Neuronal stem cell (in vitro differentiated cells): ENCODE data around the gene TAC3.

Experiments
- DNase-seq: peaks from one replicate; pipeline ENCODE4 v3.0.0-alpha.2; 2013; ENCODE audit warnings: low spot score
- H2AFZ ChIP-seq: one replicate; pipeline ENCODE4 v1.6.1; 2013; ENCODE audit warnings: mild to moderate bottlenecking, low read length, inconsistent platforms
- H2AK5ac ChIP-seq: 2 replicates; pipeline ENCODE4 v1.6.1; 2013; ENCODE audit warnings: low read depth, mild to moderate bottlenecking, inconsistent platforms, low read length, moderate library complexity, mixed read lengths
- H2BK120ac ChIP-seq: 2 replicates; pipeline ENCODE4 v1.6.1; 2013; ENCODE audit warnings: low read depth, mild to moderate bottlenecking, inconsistent platforms, low read length, moderate library complexity, mixed read lengths
- H2BK12ac ChIP-seq: one replicate; pipeline ENCODE4 v1.6.1; 2013; ENCODE audit warnings: low read length, inconsistent platforms
- H2BK15ac ChIP-seq: 2 replicates; pipeline ENCODE4 v1.6.1; 2013; ENCODE audit warnings: mild to moderate bottlenecking, low read length, inconsistent platforms, mixed read lengths
- H2BK5ac ChIP-seq: one replicate; pipeline ENCODE4 v1.6.1; 2013; ENCODE audit warnings: inconsistent platforms, mild to moderate bottlenecking, low read length, moderate library complexity
- H3K14ac ChIP-seq: one replicate; pipeline ENCODE4 v1.6.1; 2013; ENCODE audit warnings: low read length, inconsistent platforms
- H3K18ac ChIP-seq: 2 replicates; pipeline ENCODE4 v1.6.1; 2013; ENCODE audit warnings: low read length, inconsistent platforms
- H3K23ac ChIP-seq: 2 replicates; pipeline ENCODE4 v1.6.1; 2013; ENCODE audit warnings: low read depth, mild to moderate bottlenecking, mixed read lengths, low read length, inconsistent platforms; ENCODE audit not compliant: poor library complexity
- H3K27ac ChIP-seq: replicated peaks from 3 replicates; pipeline ENCODE4 v1.5.1; 2013; ENCODE audit warnings: low read length, inconsistent platforms
- H3K27me3 ChIP-seq, 3 experiments: 2 replicates each; pipeline ENCODE4 v1.6.1; 2013; ENCODE audit warnings: low read length in 3 of 3, mild to moderate bottlenecking in 2 of 3, inconsistent platforms in 1 of 3, low read depth in 1 of 3, mixed read lengths in 1 of 3, moderate library complexity in 1 of 3; ENCODE audit not compliant: control insufficient read depth in 3 of 3, insufficient read depth in 3 of 3
- H3K36me3 ChIP-seq, 2 donors: replicated peaks in 1 of 2; 2 replicates each; pipeline ENCODE4 v1.6.1; 2013; ENCODE audit warnings: low read length in 2 of 2; ENCODE audit not compliant: control insufficient read depth in 2 of 2, insufficient read depth in 2 of 2
- H3K4ac ChIP-seq: 2 replicates; pipeline ENCODE4 v1.6.1; 2013; ENCODE audit warnings: inconsistent platforms, mild to moderate bottlenecking, low read length, moderate library complexity
- H3K4me1 ChIP-seq, 2 donors: 1 replicate in 1 of 2; 2 replicates in 1 of 2; pipeline ENCODE4 v1.6.1; 2013; ENCODE audit warnings: low read length in 2 of 2, low read depth in 1 of 2; ENCODE audit not compliant: control insufficient read depth in 2 of 2, insufficient read depth in 1 of 2
- H3K4me2 ChIP-seq: one replicate; pipeline ENCODE4 v1.6.1; 2013; ENCODE audit warnings: mild to moderate bottlenecking, low read length, inconsistent platforms; ENCODE audit not compliant: insufficient read depth, poor library complexity, severe bottlenecking
- H3K4me3 ChIP-seq, 2 donors: 2 replicates each; pipeline ENCODE4 v1.5.1; 2013; ENCODE audit warnings: low read length in 2 of 2, mild to moderate bottlenecking in 2 of 2, inconsistent platforms in 1 of 2, moderate library complexity in 1 of 2
- H3K79me1 ChIP-seq: one replicate; pipeline ENCODE4 v1.6.1; 2013; ENCODE audit warnings: low read depth, mild to moderate bottlenecking, inconsistent platforms, low read length, moderate library complexity
- H3K9ac ChIP-seq: one replicate; pipeline ENCODE4 v1.6.1; 2013; ENCODE audit warnings: mild to moderate bottlenecking, low read depth, low read length, inconsistent platforms; ENCODE audit not compliant: poor library complexity
- H3K9me3 ChIP-seq, 2 donors: replicated peaks in 1 of 2; 2 replicates each; pipeline versions ENCODE3 to v1.6.1; 2013; ENCODE audit warnings: low read length in 2 of 2, mild to moderate bottlenecking in 2 of 2, inconsistent platforms in 1 of 2, low read depth in 1 of 2, mixed read lengths in 1 of 2, moderate library complexity in 1 of 2; ENCODE audit not compliant: control insufficient read depth in 2 of 2, insufficient read depth in 1 of 2
- H4K8ac ChIP-seq: one replicate; pipeline ENCODE4 v1.6.1; 2013; ENCODE audit warnings: low read depth, mild to moderate bottlenecking, inconsistent platforms, low read length, moderate library complexity
- H4K91ac ChIP-seq: one replicate; pipeline ENCODE4 v1.6.1; 2013; ENCODE audit warnings: low read length, low read depth, mild to moderate bottlenecking, inconsistent platforms; ENCODE audit not compliant: poor library complexity
- WGBS, 2 donors: extraction: QIAGEN DNeasy Blood & Tissue Kit; methylation state at CpG; one replicate each; pipeline ENCODE4 v1.1.7; 2013; ENCODE audit warnings: missing lambda C conversion rate in 2 of 2, mixed read lengths in 1 of 2; ENCODE audit not compliant: insufficient read length in 2 of 2, insufficient replicate concordance in 1 of 2; ENCODE audit errors: extremely low coverage in 2 of 2; 5-methylcytosine and 5-hydroxymethylcytosine counted together

The TAC3 gene

DNA sequence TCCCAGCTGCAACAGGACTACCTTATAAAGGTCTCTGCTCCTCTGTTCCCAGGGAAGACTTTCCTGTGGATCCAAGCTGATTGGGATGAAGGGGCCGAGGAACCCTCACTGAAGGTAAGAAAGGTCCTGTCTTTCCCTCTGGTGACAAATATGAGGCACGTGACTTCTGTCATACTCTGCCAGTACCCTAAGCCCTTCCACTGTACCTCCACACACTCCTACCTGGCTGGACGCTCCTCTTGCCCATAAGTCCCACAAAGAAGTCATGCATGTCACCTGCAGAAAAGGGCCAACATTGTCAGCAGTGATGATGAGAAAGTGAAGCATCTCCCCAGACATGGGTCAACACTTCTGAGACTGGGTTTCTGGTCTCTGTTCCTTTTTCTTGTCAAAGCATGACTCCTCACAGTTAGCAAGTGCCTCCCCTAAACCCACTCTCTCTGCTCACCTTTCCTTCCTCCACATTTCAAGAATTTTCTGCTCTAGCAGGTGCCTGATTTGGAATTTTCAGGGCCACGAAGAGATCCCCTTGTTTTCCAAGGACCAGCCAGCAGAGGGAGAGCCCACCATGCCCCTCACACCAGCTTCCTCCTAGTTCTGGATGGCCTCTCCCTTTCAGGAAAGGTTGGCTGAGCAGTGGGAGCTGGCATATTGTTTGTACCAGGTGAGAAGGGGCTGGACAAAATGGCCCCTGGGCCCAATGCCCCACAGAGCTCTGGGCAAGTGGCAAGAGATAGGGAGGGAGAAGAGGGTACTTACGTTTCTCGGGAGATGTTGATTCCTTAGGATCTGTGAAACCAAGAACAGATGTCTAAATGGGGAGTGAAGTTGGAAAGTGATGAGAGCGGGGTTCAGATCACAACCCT is 3.5 kb downstream of the TAC3 start:
- Histone ChIP-seq H2BK12ac (no peak overlapping the region), H2AFZ (no peak overlapping the region), H3K36me3 (no peaks in the 10 kb centered on the region), H3K23ac (no peak overlapping the region), H4K91ac (no peak overlapping the region), H3K79me1 (no peaks in the 10 kb centered on the region), H3K9ac (no peak overlapping the region), H4K8ac (no peak overlapping the region), H2AK5ac (no peak overlapping the region), H2BK120ac (no peak overlapping the region), H3K4me2 (no peak overlapping the region), H3K4me1 (peaks cover 4 to 11% of the 10 kb centered on the region in 2 donors), H3K4ac (no peak overlapping the region), H3K27me3 (peaks cover 0 to 52% (median 0%) of the 10 kb centered on the region in 3 experiments), H3K14ac (no peak overlapping the region), H2BK15ac (no peak overlapping the region), H3K4me3 (no peak overlapping the region), H3K18ac (no peak overlapping the region), H2BK5ac (no peak overlapping the region), H3K27ac (no peak overlapping the region), H3K9me3 (no peaks in the 10 kb centered on the region)
- WGBS, 2 donors: no CpG with 5 or more reads among the region's 7 CpGs
- no peak for DNase-seq

GRCh38 chr12:57011438-57012424 is 4.6 kb downstream of the TAC3 start:
- Histone ChIP-seq H3K4me2 (no peak overlapping the region), H3K4me1 (peaks cover 4 to 11% of the 10 kb centered on the region in 2 donors), H3K18ac (no peak overlapping the region), H2BK5ac (no peak overlapping the region), H3K23ac (no peak overlapping the region), H3K4me3 (no peak overlapping the region), H3K9ac (no peak overlapping the region), H2BK120ac (no peak overlapping the region), H2BK15ac (no peak overlapping the region), H2BK12ac (no peak overlapping the region), H2AFZ (no peak overlapping the region), H3K4ac (no peak overlapping the region), H4K8ac (no peak overlapping the region), H3K9me3 (no peaks in the 10 kb centered on the region), H3K27me3 (peaks cover 0 to 52% (median 0%) of the 10 kb centered on the region in 3 experiments), H3K36me3 (no peaks in the 10 kb centered on the region), H4K91ac (no peak overlapping the region), H3K14ac (no peak overlapping the region), H3K27ac (no peak overlapping the region), H3K79me1 (no peaks in the 10 kb centered on the region), H2AK5ac (no peak overlapping the region)
- DNase-seq: no peak
- WGBS, 2 donors: no CpG with 5 or more reads among the region's 12 CpGs

GRCh38 chr12:57010627-57011247 is 5.6 kb downstream of the TAC3 start:
- Histone ChIP-seq H2AFZ (no peak overlapping the region), H3K27ac (no peak overlapping the region), H2BK15ac (no peak overlapping the region), H3K14ac (no peak overlapping the region), H3K79me1 (peaks cover 3% of the 10 kb centered on the region), H2BK12ac (no peak overlapping the region), H4K8ac (no peak overlapping the region), H3K4me1 (peaks cover 0 to 8% of the 10 kb centered on the region in 2 donors), H2BK120ac (no peak overlapping the region), H3K9ac (no peak overlapping the region), H3K18ac (no peak overlapping the region), H3K4ac (no peak overlapping the region), H3K27me3 (peaks cover 0 to 47% (median 0%) of the 10 kb centered on the region in 3 experiments), H3K9me3 (no peaks in the 10 kb centered on the region), H2AK5ac (no peak overlapping the region), H3K4me3 (no peak overlapping the region), H4K91ac (no peak overlapping the region), H3K36me3 (no peaks in the 10 kb centered on the region), H2BK5ac (no peak overlapping the region), H3K23ac (no peak overlapping the region), H3K4me2 (no peak overlapping the region)
- DNase-seq: no peak
- WGBS, 2 donors: no CpG with 5 or more reads among the region's 4 CpGs
